Activated CD8-positive, alpha-beta memory T cell treated with anti-CD3 and anti-CD28 coated beads for 36 hours (primary cell): ENCODE measurements around the gene DECR2. TPM values are rescaled to one million over a fixed set of nuclear protein-coding genes. Genes with fewer than 3 reads are reported as not detected.
"Not testable (repeated sequence)": the region's sequence is repeated elsewhere in the genome, so short reads cannot be mapped to it uniquely, and the experiment has no call there.

Experiments used
- CTCF ChIA-PET: fragments of 350-600 bp; sonication (Branson Sonifier 250); formaldehyde crosslinking; loops from one replicate; lab custom pipeline; 2021; ENCODE audit warnings: antibody characterized with exemption; lab: Charles Lee
- POLR2A ChIA-PET: fragments of 350-600 bp; sonication (Branson Sonifier 250); formaldehyde crosslinking; loops from one replicate; lab custom pipeline; 2021; ENCODE audit warnings: antibody characterized with exemption; lab: Charles Lee
- total RNA-seq, 2 experiments: library from RNA; stranded (reverse); gene quantifications; one replicate each; pipeline ENCODE4 v1.2.3, GENCODE V29; 2021

Gene DECR2
- total RNA-seq, 2 experiments from 2014 or later: 8.2 to 10.2 TPM

GRCh38 chr16:415170-415498 lies 13.4 kb downstream of the DECR2 start:
- POLR2A ChIA-PET: not testable (repeated sequence)

GRCh38 chr16:422179-422578 lies 20.5 kb downstream of the DECR2 start:
- CTCF ChIA-PET, POLR2A ChIA-PET: not testable (repeated sequence)

More at GRCh38 chr16:415170-415498, 13.4 kb downstream of the DECR2 start:
- CTCF ChIA-PET: not testable (repeated sequence)

- ChIA-PET POLR2A (no interaction called here), CTCF (interaction anchor here (1.9 kb wide), 1 partner anchor 32 kb away, joined by 6 read pairs; no protein-coding TSS in a partner anchor)
These were observed 22.4 kb downstream of the DECR2 start for GRCh38 chr16:424033-424622.

GRCh38 chr16:424623-425081 lies 23.0 kb downstream of the DECR2 start:
- POLR2A ChIA-PET: interaction anchor here (0.7 to 1.0 kb wide), 3 partner anchors 12 to 33 kb away, joined by 3 read pairs; no protein-coding TSS in a partner anchor
- CTCF ChIA-PET: interaction anchor here (0.9 to 1.9 kb wide), 4 partner anchors 23 to 103 kb away, joined by 3 to 6 read pairs (median 4); partner anchors contain the start of genes CAPN15 and DECR2

- ChIA-PET CTCF (interaction anchor here (0.9 to 1.9 kb wide), 4 partner anchors 23 to 102 kb away, joined by 3 to 6 read pairs (median 4); partner anchors contain the start of genes CAPN15 and DECR2), POLR2A (interaction anchor here (0.7 to 1.0 kb wide), 3 partner anchors 11 to 33 kb away, joined by 3 read pairs; no protein-coding TSS in a partner anchor)
These were observed 23.5 kb downstream of the DECR2 start, which contains the start of gene RAB11FIP3 for GRCh38 chr16:425082-425718. TSS of gene RAB11FIP3 (plus strand) at chr16:425649. CDS start at chr16:426007, 358 bp downstream.

GRCh38 chr16:425740-426114 lies 24.0 kb downstream of the DECR2 start:
- ChIA-PET POLR2A (interaction anchor here (0.9 kb wide), 2 partner anchors 24 to 27 kb away, joined by 3 read pairs; partner anchors contain the start of gene DECR2), CTCF (interaction anchor here (0.9 to 1.9 kb wide), 3 partner anchors 24 to 100 kb away, joined by 3 to 6 read pairs (median 5); partner anchors contain the start of gene DECR2)

- ChIA-PET CTCF (interaction anchor here (1.9 kb wide), 1 partner anchor 35 kb away, joined by 6 read pairs; no protein-coding TSS in a partner anchor), POLR2A (interaction anchor here (0.9 kb wide), 1 partner anchor 25 kb away, joined by 3 read pairs; the partner anchor contains the start of gene DECR2)
These were observed 24.6 kb downstream of the DECR2 start for GRCh38 chr16:426115-426905.

GRCh38 chr16:426906-427249 lies 25.2 kb downstream of the DECR2 start:
- POLR2A ChIA-PET: interaction anchor here (0.9 kb wide), 1 partner anchor 25 kb away, joined by 3 read pairs; the partner anchor contains the start of gene DECR2
- CTCF ChIA-PET: no interaction called here

- ChIA-PET CTCF (no interaction called here), POLR2A (no interaction called here)
These were observed 25.6 kb downstream of the DECR2 start for GRCh38 chr16:427250-427649.

GRCh38 chr16:430904-431303 lies 29.2 kb downstream of the DECR2 start:
- POLR2A ChIA-PET: no interaction called here

GRCh38 chr16:440627-441026 lies 38.9 kb downstream of the DECR2 start:
- POLR2A ChIA-PET: no interaction called here

More at GRCh38 chr16:430904-431303, 29.2 kb downstream of the DECR2 start:
- CTCF ChIA-PET: no interaction called here

GRCh38 chr16:441447-441846 lies 39.8 kb downstream of the DECR2 start:
- ChIA-PET CTCF (no interaction called here), POLR2A (no interaction called here)

More at GRCh38 chr16:440627-441026, 38.9 kb downstream of the DECR2 start:
- CTCF ChIA-PET: no interaction called here

GRCh38 chr16:442976-443375 lies 41.3 kb downstream of the DECR2 start:
- ChIA-PET CTCF (no interaction called here), POLR2A (no interaction called here)

- POLR2A ChIA-PET: no interaction called here
- CTCF ChIA-PET: interaction anchor here (0.6 kb wide), 1 partner anchor 399 kb away, joined by 3 read pairs; no protein-coding TSS in a partner anchor
These were observed 42.3 kb downstream of the DECR2 start for GRCh38 chr16:444027-444426.

GRCh38 chr16:445566-445965 lies 43.9 kb downstream of the DECR2 start:
- ChIA-PET CTCF (no interaction called here), POLR2A (no interaction called here)

- POLR2A ChIA-PET: no interaction called here
These were observed 48.7 kb downstream of the DECR2 start for GRCh38 chr16:450385-450784.

GRCh38 chr16:450785-451512 lies 49.3 kb downstream of the DECR2 start:
- ChIA-PET POLR2A (no interaction called here), CTCF (interaction anchor here (0.6 kb wide), 1 partner anchor 1412 kb away, joined by 3 read pairs; no protein-coding TSS in a partner anchor)

More at GRCh38 chr16:450385-450784, 48.7 kb downstream of the DECR2 start:
- CTCF ChIA-PET: no interaction called here

- CTCF ChIA-PET: interaction anchor here (0.7 to 0.8 kb wide), 2 partner anchors 44 to 65 kb away, joined by 3 to 5 read pairs; no protein-coding TSS in a partner anchor
These were observed 52.8 kb downstream of the DECR2 start for GRCh38 chr16:454397-454940.

More at GRCh38 chr16:454397-454940, 52.8 kb downstream of the DECR2 start:
- POLR2A ChIA-PET: no interaction called here
